NCI-H1436 (cell line): ENCODE data around the gene MSANTD7.
"Not testable (repeated sequence)": the region's sequence is repeated elsewhere in the genome, so short reads cannot be mapped to it uniquely, and the experiment has no call there.

ENCODE experiments used
- DNase-seq: peaks from one replicate; lab custom pipeline; 2025; lab: John Stamatoyannopoulos, UW

MSANTD7 gene

GRCh38 chr10:14837757-14838581 lies at the start of gene MSANTD7, which contains the start of the genes CDNF and HSPA14:
Gene MSANTD7 (plus strand): TSS chr10:14838306. CDS start chr10:14842285, 3,979 bp downstream.
Gene CDNF (minus strand): TSS chr10:14838037. CDS start chr10:14837946, 91 bp downstream.
Gene HSPA14 (plus strand): TSS chr10:14838306. CDS start chr10:14838403, 97 bp downstream.
- peak; percentile 99 for DNase-seq

DNA sequence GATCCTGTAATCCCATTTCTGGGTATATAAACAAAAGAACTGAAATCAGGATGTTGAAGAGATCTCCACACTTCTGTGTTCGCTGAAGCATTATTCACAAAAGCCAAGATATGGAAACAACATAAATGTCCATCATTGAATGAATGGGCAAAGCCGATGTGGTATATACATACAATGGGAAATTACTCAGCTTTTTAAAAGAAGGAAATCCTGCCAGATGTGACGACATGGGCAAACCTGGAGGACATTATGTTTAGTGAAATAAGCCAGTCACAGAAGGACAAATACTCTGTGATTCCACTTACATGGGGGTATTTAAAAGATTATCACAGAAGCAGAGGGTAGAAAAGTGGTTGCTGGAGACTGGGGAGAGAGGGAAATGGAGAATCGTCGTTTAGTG lies 39.5 kb upstream of the MSANTD7 start:
- DNase-seq = no peak

GRCh38 chr10:14800397-14800796 lies 37.7 kb upstream of the MSANTD7 start:
- no peak for DNase-seq

GRCh38 chr10:14801723-14802122 lies 36.4 kb upstream of the MSANTD7 start:
- DNase-seq = no peak

DNA sequence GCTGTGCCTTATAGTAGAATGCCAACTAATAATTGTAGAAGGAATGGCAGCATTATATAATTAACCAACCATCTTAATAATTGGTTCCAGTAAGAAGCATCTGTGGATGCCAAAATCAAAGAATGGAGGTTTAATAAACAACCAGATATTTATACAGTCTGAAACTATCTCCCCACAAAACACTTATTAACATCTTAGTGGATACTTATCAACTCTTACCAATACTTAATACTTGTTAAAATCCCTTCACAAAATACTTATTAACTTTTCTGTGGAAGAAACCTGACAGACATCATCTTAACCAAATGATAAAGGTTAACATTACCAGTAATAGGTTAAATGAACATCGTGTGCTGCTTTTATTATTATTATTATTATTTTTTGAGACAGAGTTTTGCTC lies 34.3 kb upstream of the MSANTD7 start:
- no peak for DNase-seq

DNA sequence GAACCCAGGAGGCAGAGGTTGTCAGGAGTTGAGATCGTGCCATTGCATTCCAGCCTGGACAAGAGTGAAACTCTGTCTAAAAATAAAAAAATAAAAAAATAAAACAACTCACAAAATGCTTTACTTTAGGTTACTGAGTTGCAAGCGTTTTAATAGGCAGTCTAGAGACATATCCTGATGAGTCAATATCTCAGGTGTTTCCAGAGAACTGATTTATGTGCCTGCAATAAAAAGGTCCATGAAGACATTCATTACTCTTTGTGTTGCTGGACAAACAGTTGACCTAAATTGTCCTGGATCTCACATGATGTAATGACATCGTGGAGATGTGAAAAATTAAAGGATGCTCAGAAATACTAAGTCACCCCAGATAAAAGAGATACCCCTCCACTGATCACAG lies 31.8 kb upstream of the MSANTD7 start:
- no peak for DNase-seq

GRCh38 chr10:14810969-14811953 lies 26.8 kb upstream of the MSANTD7 start:
- DNase-seq = no peak

GRCh38 chr10:14812271-14812670 lies 25.8 kb upstream of the MSANTD7 start:
- DNase-seq = peak; percentile 85

DNA sequence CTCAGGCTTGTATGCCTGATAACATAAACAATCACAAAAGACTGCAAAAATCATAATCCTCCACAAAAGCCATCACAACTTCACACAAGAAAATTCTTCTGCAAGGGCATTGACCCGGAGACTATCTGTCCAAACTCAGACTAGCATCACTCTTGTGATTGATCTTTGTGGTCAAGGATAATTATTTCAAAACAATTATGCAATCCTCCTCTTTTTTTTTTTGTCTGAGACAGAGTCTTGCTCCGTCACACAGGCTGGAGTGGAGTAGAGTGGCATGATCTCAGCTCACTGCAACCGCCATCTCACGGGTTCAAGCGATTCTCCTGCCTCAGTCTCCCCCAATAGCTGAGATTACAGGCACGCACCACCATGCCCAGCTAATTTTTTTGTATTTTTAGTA lies 22.4 kb upstream of the MSANTD7 start:
- no peak for DNase-seq

DNA sequence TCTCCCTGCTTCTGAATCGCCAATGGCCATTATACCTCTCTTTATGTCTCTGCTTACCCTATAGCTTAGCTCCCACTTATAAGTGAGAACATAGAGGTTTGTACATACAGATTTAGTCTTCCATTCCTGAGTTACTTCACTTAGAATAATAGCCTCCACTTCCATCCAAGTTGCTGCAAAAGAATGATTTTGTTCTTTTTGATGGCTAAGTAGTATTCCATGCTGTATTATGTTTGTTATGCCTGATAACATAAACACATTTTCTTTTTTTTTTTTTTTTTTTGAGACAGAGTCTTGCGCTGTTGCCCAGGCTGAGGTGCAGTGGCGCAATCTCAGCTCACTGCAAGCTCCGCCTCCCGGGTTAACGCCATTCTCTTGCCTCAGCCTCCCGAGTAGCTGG lies 21.4 kb upstream of the MSANTD7 start:
- not testable (repeated sequence) for DNase-seq

GRCh38 chr10:14820010-14820774 lies 17.9 kb upstream of the MSANTD7 start:
- no peak for DNase-seq

DNA sequence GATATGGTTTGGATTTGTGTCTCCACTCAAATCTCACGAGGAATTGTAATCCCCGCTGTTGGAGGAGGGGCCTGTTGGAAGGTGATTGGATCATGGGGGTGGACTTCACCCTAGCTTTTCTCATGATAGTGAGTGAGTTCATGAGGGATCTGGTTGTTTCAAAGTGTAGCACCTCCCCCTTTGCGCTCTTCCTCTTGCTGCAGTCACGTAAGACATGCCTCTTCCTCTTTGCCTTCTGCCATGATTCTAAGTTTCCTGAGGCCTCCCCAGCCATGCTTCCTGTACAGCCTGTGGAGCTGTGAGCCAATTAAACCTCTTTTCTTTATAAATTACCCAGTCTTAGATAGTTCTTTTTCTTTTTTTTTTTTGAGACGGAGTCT lies 17.3 kb upstream of the MSANTD7 start:
- DNase-seq = no peak

- no peak for DNase-seq
Observed at GRCh38 chr10:14821635-14822375, 16.3 kb upstream of the MSANTD7 start.

GRCh38 chr10:14822879-14823755 lies 15.0 kb upstream of the MSANTD7 start:
- DNase-seq = peak; percentile 19

DNA sequence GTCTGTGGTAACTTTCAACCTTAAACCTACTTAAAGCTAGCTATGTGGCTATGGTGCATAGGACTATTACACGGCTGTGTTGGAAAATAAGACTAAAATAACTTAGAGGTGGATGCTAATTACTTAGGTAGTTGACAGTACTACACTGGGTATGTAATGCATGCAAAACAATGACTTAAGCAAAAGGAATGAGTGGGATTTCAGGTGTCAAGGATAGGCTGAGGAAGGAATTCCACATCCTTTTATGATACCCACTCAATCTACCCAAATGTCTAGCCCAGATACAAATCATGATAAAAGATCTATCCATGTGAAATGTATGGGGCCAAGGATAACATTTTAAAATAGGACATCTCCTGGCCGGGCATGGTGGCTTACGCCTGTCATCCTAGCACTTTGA lies 14.1 kb upstream of the MSANTD7 start:
- DNase-seq = no peak

- DNase-seq = no peak
Observed at GRCh38 chr10:14826076-14826829, 11.9 kb upstream of the MSANTD7 start.

GRCh38 chr10:14833106-14833505 lies 5.0 kb upstream of the MSANTD7 start:
- no peak for DNase-seq

DNA sequence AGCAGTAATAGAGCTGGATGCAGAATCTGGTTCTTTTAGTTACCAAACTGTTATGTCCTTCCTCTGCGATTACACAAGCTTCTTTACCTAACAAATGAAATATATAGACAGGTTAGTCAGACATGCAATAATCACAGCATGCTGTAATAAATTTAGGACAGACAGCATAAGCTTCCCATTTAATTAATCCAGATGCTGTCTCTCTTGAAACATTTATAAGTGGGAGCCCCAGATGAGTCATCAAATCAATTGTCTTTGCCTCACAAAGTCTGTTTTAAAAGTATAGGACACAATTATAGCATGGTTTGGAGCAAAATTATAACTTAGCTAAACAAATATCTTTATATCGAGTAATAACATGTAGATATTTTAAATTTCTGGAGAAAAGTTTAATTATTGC lies 1.9 kb upstream of the MSANTD7 start:
- no peak for DNase-seq

DNA sequence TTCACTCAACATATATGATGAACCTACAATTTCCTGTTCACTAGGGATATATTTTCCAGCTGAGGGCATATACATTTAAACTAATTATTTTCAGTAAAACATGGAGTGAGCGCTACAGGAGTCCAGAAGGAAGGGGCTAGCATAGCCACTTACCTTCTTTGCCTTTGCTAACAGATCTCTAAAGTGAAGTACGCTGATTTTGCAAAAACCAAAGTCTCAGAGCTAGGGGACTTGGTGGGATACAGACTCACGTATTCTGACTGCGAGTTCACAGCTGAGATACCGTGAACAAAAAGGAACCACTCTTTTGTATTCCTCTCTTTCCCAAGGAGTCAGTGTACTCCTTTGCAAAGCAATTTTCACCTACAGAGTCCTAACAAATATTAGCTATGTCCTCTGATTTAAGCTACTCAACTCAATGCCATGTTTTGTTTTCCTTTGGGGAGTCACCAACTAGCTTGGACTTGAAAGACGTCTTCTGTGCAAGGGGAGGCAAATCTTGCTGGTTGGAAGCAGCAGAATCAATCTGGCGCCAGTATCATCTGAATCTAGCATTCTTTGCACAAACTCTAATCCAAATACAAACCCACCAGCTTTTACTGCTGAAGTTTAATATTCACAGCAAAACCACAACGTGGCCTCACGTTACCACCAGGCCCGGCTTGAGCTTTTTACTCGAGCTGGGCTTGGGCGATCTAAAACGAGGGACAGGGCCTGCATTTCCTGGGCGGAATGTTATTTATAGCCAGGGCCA lies 926 bp upstream of the MSANTD7 start:
- DNase-seq = no peak
